SK-N-SH treated with all-trans-retinoic acid at 6 μM for 48 hours (cell line): Measurements from ENCODE around the gene DYNC2H1.
A peak's percentile ranks its signal among the peaks of the same experiment; 100 is the strongest.

Source experiments
- ATAC-seq: fragments of 200-7000 bp; cut with Tn5 transposase; 3 replicates; pipeline ENCODE4 v1.9.1; 2020; ENCODE audit warnings: mild to moderate bottlenecking, moderate library complexity
- ARNTL ChIP-seq: fragments of 450-650 bp; formaldehyde crosslinking; IDR thresholded peaks from 2 replicates; pipeline ENCODE4 v1.5.0; 2020; ENCODE audit warnings: low read depth, mild to moderate bottlenecking, moderate library complexity, borderline replicate concordance
- BACH2 ChIP-seq: fragments of 250-450 bp; sonication (Bioruptor Pico); IDR thresholded peaks from 2 replicates; pipeline ENCODE4 v1.9.0; 2021; ENCODE audit warnings: mild to moderate bottlenecking, borderline replicate concordance
- CSDC2 ChIP-seq: fragments of 250-450 bp; sonication (Bioruptor Pico); IDR thresholded peaks from 2 replicates; pipeline ENCODE4 v1.5.0; 2020; ENCODE audit warnings: mild to moderate bottlenecking, moderate library complexity
- ESRRG ChIP-seq: fragments of 250-450 bp; sonication (Bioruptor Pico); IDR thresholded peaks from 2 replicates; pipeline ENCODE4 v1.6.1; 2021; ENCODE audit warnings: mild to moderate bottlenecking
- GLIS3 ChIP-seq: fragments of 250-450 bp; sonication (Bioruptor Pico); IDR thresholded peaks from 2 replicates; pipeline ENCODE4 v1.5.0; 2020; ENCODE audit warnings: mild to moderate bottlenecking, moderate library complexity
- ISL1 ChIP-seq: fragments of 250-450 bp; sonication (Bioruptor Pico); IDR thresholded peaks from 2 replicates; pipeline ENCODE4 v2.1.2; 2022; ENCODE audit warnings: mild to moderate bottlenecking, moderate library complexity
- OSR1 ChIP-seq: fragments of 250-450 bp; sonication (Bioruptor Pico); IDR thresholded peaks from 2 replicates; pipeline ENCODE4 v1.8.0; 2022; ENCODE audit warnings: moderate library complexity, mild to moderate bottlenecking, inconsistent platforms
- PPARA ChIP-seq: fragments of 250-450 bp; sonication (Bioruptor Pico); IDR thresholded peaks from 2 replicates; pipeline ENCODE4 v1.5.0; 2020; ENCODE audit warnings: mild to moderate bottlenecking, borderline replicate concordance
- RARB ChIP-seq: fragments of 250-450 bp; sonication (Bioruptor Pico); IDR thresholded peaks from 2 replicates; pipeline ENCODE4 v1.8.0; 2021; ENCODE audit warnings: mild to moderate bottlenecking, moderate library complexity
- SNAI2 ChIP-seq: fragments of 250-450 bp; sonication (Bioruptor Pico); IDR thresholded peaks from 2 replicates; pipeline ENCODE4 v1.5.0; 2020; ENCODE audit warnings: mild to moderate bottlenecking, moderate library complexity
- TCF4 ChIP-seq: fragments of 250-450 bp; sonication (Bioruptor Pico); IDR thresholded peaks from 2 replicates; pipeline ENCODE4 v1.8.0; 2021; ENCODE audit warnings: mild to moderate bottlenecking, moderate library complexity, borderline replicate concordance
- TOX ChIP-seq: fragments of 250-450 bp; sonication (Bioruptor Pico); IDR thresholded peaks from 2 replicates; pipeline ENCODE4 v1.8.0; 2021; ENCODE audit warnings: mild to moderate bottlenecking, moderate library complexity, borderline replicate concordance
- ZC3H10 ChIP-seq: fragments of 250-450 bp; sonication (Bioruptor Pico); IDR thresholded peaks from 2 replicates; pipeline ENCODE4 v1.5.1; 2021; ENCODE audit warnings: mild to moderate bottlenecking, moderate library complexity
- ZFP3 ChIP-seq: fragments of 250-450 bp; sonication (Bioruptor Pico); IDR thresholded peaks from 2 replicates; pipeline ENCODE4 v1.5.0; 2020; ENCODE audit warnings: mild to moderate bottlenecking, moderate library complexity
- ZFP30 ChIP-seq: fragments of 450-650 bp; formaldehyde crosslinking; IDR thresholded peaks from 2 replicates; pipeline ENCODE4 v1.5.0; 2022; ENCODE audit warnings: mild to moderate bottlenecking, moderate library complexity
- ZNF565 ChIP-seq: fragments of 450-650 bp; formaldehyde crosslinking; conservative IDR thresholded peaks from 2 replicates; pipeline ENCODE4 v1.5.0; 2020; ENCODE audit warnings: low read depth, mild to moderate bottlenecking, moderate library complexity
- ZNF70 ChIP-seq: fragments of 450-650 bp; formaldehyde crosslinking; IDR thresholded peaks from 2 replicates; pipeline ENCODE4 v1.5.0; 2020; ENCODE audit warnings: mild to moderate bottlenecking, moderate library complexity
- ZNF8 ChIP-seq: fragments of 450-650 bp; formaldehyde crosslinking; IDR thresholded peaks from 2 replicates; pipeline ENCODE4 v1.5.0; 2020; ENCODE audit warnings: mild to moderate bottlenecking, moderate library complexity
- TF ChIP-seq, protein P1 (sequence below): fragments of 250-450 bp; sonication (Bioruptor Pico); IDR thresholded peaks from 2 replicates; pipeline ENCODE4 v1.8.0; 2021; ENCODE audit warnings: low read depth, mild to moderate bottlenecking, moderate library complexity, borderline replicate concordance
- TF ChIP-seq, protein P2 (sequence below): fragments of 250-450 bp; sonication (Bioruptor Pico); IDR thresholded peaks from 2 replicates; pipeline ENCODE4 v1.5.0; 2020; ENCODE audit warnings: mild to moderate bottlenecking, moderate library complexity
- TF ChIP-seq, protein P3 (sequence below): fragments of 250-450 bp; sonication (Bioruptor Pico); IDR thresholded peaks from 2 replicates; pipeline ENCODE4 v1.8.0; 2020; ENCODE audit warnings: mild to moderate bottlenecking, moderate library complexity, borderline replicate concordance
- TF ChIP-seq, protein P4 (sequence below): fragments of 250-450 bp; sonication (Bioruptor Pico); IDR thresholded peaks from 2 replicates; pipeline ENCODE4 v1.5.1; 2020; ENCODE audit warnings: low read depth, mild to moderate bottlenecking, moderate library complexity
- TF ChIP-seq, protein P5 (sequence below): fragments of 250-450 bp; sonication (Bioruptor Pico); IDR thresholded peaks from 2 replicates; pipeline ENCODE4 v1.5.1; 2021; ENCODE audit warnings: mild to moderate bottlenecking, moderate library complexity

DYNC2H1 gene

DNA sequence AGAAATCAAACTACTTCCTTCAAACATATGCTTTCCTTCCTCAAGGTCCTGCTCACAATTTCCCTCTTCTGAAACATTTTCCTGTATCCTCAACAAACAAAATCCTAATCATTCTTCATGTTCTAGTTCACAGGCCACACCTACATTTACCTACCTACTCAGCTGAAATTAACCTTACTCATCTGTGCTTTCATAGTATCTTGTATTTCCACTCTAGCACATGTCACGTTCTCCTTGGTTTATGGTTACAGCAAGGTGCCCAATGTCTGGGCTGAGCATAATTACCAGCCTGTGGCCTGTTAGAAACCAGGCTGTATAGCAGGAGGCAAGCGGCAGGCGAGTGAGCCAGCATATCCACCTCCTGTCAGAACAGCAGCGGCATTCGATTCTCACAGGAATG, 30.5 kb upstream of the DYNC2H1 start:
- TF ChIP-seq ZFP3 (no peak), OSR1 (CRISPR knock-in tag) (no peak)
- TF ChIP-seq, protein P1, sequence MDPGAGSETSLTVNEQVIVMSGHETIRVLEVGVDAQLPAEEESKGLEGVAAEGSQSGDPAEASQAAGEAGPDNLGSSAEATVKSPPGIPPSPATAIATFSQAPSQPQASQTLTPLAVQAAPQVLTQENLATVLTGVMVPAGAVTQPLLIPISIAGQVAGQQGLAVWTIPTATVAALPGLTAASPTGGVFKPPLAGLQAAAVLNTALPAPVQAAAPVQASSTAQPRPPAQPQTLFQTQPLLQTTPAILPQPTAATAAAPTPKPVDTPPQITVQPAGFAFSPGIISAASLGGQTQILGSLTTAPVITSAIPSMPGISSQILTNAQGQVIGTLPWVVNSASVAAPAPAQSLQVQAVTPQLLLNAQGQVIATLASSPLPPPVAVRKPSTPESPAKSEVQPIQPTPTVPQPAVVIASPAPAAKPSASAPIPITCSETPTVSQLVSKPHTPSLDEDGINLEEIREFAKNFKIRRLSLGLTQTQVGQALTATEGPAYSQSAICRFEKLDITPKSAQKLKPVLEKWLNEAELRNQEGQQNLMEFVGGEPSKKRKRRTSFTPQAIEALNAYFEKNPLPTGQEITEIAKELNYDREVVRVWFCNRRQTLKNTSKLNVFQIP, result no peak
- TF ChIP-seq, all 23 proteins: peak for 0
- ATAC-seq, result no peak

DNA sequence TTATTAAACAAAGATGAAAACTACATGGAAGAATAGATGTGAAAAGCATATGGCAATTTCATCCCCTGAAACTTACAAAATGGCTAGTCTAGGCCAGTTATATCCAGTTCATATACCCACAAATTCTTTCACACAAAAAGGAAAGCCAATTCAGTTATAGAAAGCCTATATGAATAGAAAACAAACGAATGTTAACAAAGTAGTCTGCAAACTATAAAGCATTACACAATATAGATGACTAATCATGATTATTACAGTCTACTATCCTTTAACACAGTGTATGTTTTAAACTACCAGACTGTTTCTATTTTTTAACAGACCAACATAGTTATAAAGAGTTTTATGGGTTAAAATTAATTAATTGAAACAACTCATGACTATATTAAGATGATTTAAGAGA, 29.4 kb upstream of the DYNC2H1 start:
- no peak for TF ChIP-seq TCF4
- TF ChIP-seq ZFP3, result no peak
- ATAC-seq, result no peak

DNA sequence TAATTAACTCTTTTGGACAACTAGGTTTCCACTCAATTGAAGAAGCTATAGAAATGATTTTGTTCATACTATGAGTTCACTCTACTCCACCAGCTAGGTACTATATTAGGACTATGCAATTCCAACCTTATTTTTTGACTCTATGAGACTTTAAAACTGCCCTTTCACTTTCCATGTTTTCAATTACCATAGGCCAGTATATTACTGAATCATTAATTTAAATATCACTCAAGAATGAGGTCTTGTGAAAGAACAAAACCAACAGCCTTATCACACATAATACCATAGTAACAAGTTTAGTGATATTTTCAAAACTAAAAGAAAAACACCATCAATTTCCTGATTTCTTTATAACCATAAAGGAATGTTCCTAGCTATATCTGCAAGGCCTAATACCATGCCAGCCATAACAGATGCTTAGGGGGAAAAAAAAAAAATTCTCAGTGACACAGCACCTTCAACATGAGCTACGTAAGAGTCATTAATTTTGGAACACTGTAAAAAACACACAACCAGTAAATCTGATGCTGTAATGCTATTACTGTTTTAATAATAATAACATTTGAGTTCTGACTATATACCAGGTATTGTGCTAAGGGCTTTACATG, 23.4 kb upstream of the DYNC2H1 start:
- peak; percentile 27; the same call in 1 of the 3 replicates for ATAC-seq
- TF ChIP-seq ZNF70 (CRISPR knock-in tag) (no peak), CSDC2 (no peak), ZNF8 (CRISPR knock-in tag) (no peak), ZC3H10 (CRISPR knock-in tag) (no peak), ARNTL (CRISPR knock-in tag) (no peak), PPARA (CRISPR knock-in tag) (no peak), ZFP3 (no peak), GLIS3 (no peak), SNAI2 (CRISPR knock-in tag) (no peak), TCF4 (no peak), ZNF565 (CRISPR knock-in tag) (no peak), ISL1 (CRISPR knock-in tag) (no peak), OSR1 (CRISPR knock-in tag) (no peak), ZFP30 (no peak), TOX (CRISPR knock-in tag) (no peak), BACH2 (CRISPR knock-in tag) (no peak), ESRRG (CRISPR knock-in tag) (no peak)
- TF ChIP-seq, protein P1, result no peak
- TF ChIP-seq, protein P2, sequence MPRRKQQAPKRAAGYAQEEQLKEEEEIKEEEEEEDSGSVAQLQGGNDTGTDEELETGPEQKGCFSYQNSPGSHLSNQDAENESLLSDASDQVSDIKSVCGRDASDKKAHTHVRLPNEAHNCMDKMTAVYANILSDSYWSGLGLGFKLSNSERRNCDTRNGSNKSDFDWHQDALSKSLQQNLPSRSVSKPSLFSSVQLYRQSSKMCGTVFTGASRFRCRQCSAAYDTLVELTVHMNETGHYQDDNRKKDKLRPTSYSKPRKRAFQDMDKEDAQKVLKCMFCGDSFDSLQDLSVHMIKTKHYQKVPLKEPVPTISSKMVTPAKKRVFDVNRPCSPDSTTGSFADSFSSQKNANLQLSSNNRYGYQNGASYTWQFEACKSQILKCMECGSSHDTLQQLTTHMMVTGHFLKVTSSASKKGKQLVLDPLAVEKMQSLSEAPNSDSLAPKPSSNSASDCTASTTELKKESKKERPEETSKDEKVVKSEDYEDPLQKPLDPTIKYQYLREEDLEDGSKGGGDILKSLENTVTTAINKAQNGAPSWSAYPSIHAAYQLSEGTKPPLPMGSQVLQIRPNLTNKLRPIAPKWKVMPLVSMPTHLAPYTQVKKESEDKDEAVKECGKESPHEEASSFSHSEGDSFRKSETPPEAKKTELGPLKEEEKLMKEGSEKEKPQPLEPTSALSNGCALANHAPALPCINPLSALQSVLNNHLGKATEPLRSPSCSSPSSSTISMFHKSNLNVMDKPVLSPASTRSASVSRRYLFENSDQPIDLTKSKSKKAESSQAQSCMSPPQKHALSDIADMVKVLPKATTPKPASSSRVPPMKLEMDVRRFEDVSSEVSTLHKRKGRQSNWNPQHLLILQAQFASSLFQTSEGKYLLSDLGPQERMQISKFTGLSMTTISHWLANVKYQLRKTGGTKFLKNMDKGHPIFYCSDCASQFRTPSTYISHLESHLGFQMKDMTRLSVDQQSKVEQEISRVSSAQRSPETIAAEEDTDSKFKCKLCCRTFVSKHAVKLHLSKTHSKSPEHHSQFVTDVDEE (CRISPR knock-in tag), result no peak
- TF ChIP-seq, protein P3, sequence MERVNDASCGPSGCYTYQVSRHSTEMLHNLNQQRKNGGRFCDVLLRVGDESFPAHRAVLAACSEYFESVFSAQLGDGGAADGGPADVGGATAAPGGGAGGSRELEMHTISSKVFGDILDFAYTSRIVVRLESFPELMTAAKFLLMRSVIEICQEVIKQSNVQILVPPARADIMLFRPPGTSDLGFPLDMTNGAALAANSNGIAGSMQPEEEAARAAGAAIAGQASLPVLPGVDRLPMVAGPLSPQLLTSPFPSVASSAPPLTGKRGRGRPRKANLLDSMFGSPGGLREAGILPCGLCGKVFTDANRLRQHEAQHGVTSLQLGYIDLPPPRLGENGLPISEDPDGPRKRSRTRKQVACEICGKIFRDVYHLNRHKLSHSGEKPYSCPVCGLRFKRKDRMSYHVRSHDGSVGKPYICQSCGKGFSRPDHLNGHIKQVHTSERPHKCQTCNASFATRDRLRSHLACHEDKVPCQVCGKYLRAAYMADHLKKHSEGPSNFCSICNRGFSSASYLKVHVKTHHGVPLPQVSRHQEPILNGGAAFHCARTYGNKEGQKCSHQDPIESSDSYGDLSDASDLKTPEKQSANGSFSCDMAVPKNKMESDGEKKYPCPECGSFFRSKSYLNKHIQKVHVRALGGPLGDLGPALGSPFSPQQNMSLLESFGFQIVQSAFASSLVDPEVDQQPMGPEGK (CRISPR knock-in tag), result no peak
- TF ChIP-seq, all 23 proteins: peak for 0

DNA sequence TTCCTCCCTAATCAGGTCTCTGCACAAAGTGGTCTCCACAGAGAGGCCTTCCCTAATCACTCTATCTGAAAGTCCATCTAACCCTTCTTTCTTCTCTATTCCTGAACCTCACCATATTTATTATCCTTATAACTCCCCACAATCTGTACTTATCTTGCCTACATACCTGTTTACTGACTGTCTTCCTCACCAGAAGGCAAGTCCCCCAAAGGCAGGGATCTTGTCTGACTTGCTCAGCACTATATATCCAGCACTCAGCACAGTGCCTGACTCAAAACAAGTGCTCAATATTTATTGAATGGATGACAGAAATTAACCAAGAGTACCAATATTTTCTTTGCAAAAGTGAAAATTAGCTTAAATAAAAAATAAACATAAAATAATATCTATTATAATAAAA, 22.8 kb upstream of the DYNC2H1 start:
- TF ChIP-seq SNAI2 (CRISPR knock-in tag) (no peak), ESRRG (CRISPR knock-in tag) (no peak), ZNF8 (CRISPR knock-in tag) (no peak), CSDC2 (no peak), BACH2 (CRISPR knock-in tag) (no peak), RARB (CRISPR knock-in tag) (no peak), ZC3H10 (CRISPR knock-in tag) (no peak), ZNF70 (CRISPR knock-in tag) (no peak), TCF4 (no peak), OSR1 (CRISPR knock-in tag) (no peak), ARNTL (CRISPR knock-in tag) (no peak), ZFP3 (no peak), ISL1 (CRISPR knock-in tag) (no peak)
- TF ChIP-seq, protein P4, sequence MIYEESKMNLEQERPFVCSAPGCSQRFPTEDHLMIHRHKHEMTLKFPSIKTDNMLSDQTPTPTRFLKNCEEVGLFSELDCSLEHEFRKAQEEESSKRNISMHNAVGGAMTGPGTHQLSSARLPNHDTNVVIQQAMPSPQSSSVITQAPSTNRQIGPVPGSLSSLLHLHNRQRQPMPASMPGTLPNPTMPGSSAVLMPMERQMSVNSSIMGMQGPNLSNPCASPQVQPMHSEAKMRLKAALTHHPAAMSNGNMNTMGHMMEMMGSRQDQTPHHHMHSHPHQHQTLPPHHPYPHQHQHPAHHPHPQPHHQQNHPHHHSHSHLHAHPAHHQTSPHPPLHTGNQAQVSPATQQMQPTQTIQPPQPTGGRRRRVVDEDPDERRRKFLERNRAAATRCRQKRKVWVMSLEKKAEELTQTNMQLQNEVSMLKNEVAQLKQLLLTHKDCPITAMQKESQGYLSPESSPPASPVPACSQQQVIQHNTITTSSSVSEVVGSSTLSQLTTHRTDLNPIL, result no peak
- TF ChIP-seq, protein P1, result no peak
- TF ChIP-seq, protein P5, sequence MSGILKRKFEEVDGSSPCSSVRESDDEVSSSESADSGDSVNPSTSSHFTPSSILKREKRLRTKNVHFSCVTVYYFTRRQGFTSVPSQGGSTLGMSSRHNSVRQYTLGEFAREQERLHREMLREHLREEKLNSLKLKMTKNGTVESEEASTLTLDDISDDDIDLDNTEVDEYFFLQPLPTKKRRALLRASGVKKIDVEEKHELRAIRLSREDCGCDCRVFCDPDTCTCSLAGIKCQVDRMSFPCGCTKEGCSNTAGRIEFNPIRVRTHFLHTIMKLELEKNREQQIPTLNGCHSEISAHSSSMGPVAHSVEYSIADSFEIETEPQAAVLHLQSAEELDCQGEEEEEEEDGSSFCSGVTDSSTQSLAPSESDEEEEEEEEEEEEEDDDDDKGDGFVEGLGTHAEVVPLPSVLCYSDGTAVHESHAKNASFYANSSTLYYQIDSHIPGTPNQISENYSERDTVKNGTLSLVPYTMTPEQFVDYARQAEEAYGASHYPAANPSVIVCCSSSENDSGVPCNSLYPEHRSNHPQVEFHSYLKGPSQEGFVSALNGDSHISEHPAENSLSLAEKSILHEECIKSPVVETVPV, result no peak
- ATAC-seq, result no peak
